Common myeloid progenitor, CD34-positive (primary cell): Measurements from ENCODE around the gene ZFP57.
"Not testable (repeated sequence)": the region's sequence is repeated elsewhere in the genome, so short reads cannot be mapped to it uniquely, and the experiment has no call there.

ENCODE experiments used
- CTCF ChIA-PET: fragments of 350-600 bp; sonication (Branson Sonifier 250); formaldehyde crosslinking; loops from one replicate; lab custom pipeline; 2021; ENCODE audit warnings: antibody characterized with exemption; lab: Charles Lee
- POLR2A ChIA-PET: fragments of 350-600 bp; sonication (Branson Sonifier 250); formaldehyde crosslinking; loops from one replicate; lab custom pipeline; 2021; ENCODE audit warnings: antibody characterized with exemption; lab: Charles Lee
- DNase-seq, 3 donors: peaks; one replicate each; pipeline versions ENCODE4 v3.0.0 to v3.0.0-alpha.2; 2013
- H3K27ac ChIP-seq, 2 experiments: 1 replicate in 1 of 2; 2 replicates in 1 of 2; pipeline ENCODE4 v1.7.0; 2013; ENCODE audit warnings: inconsistent platforms in 2 of 2, low read length in 2 of 2, mild to moderate bottlenecking in 2 of 2, low read depth in 1 of 2, moderate library complexity in 1 of 2; ENCODE audit not compliant: severe bottlenecking in 2 of 2, insufficient read depth in 1 of 2, poor library complexity in 1 of 2
- H3K27me3 ChIP-seq, 5 experiments: replicated peaks in 2 of 5; 1 replicate in 3 of 5; 2 replicates in 2 of 5; pipeline versions ENCODE4 v1.6.1 to v1.7.0; 2013; ENCODE audit warnings: low read length in 4 of 5, mild to moderate bottlenecking in 2 of 5, moderate library complexity in 2 of 5, inconsistent platforms in 1 of 5; ENCODE audit not compliant: insufficient read depth in 5 of 5, control insufficient read depth in 4 of 5
- H3K36me3 ChIP-seq, 4 experiments: 1 replicate in 2 of 4; 2 replicates in 2 of 4; pipeline versions ENCODE4 v1.6.1 to v1.7.0; 2013; ENCODE audit warnings: low read length in 3 of 4, control low read depth in 1 of 4, mild to moderate bottlenecking in 1 of 4; ENCODE audit not compliant: control insufficient read depth in 4 of 4, insufficient read depth in 4 of 4
- H3K4me1 ChIP-seq, 4 experiments: 1 replicate in 3 of 4; 2 replicates in 1 of 4; pipeline versions ENCODE4 v1.6.1 to v1.7.1; 2013; ENCODE audit warnings: low read length in 3 of 4, mild to moderate bottlenecking in 3 of 4, control low read depth in 1 of 4, inconsistent platforms in 1 of 4, moderate library complexity in 1 of 4; ENCODE audit not compliant: control insufficient read depth in 4 of 4, insufficient read depth in 4 of 4; ENCODE audit errors: control extremely low read depth in 1 of 4
- H3K4me3 ChIP-seq, 7 experiments: 1 replicate in 4 of 7; 2 replicates in 3 of 7; pipeline versions ENCODE4 v1.5.1 to v1.7.0; 2013; ENCODE audit warnings: mild to moderate bottlenecking in 7 of 7, low read length in 6 of 7, moderate library complexity in 6 of 7, inconsistent platforms in 2 of 7, low read depth in 2 of 7, control low read depth in 1 of 7; ENCODE audit not compliant: insufficient read depth in 4 of 7, control insufficient read depth in 1 of 7; ENCODE audit errors: extremely low read depth in 1 of 7
- H3K9me3 ChIP-seq, 5 experiments: 1 replicate in 4 of 5; 2 replicates in 1 of 5; pipeline versions ENCODE4 v1.6.1 to v1.7.1; 2013; ENCODE audit warnings: low read length in 4 of 5, mild to moderate bottlenecking in 2 of 5, inconsistent platforms in 1 of 5, low read depth in 1 of 5, moderate library complexity in 1 of 5; ENCODE audit not compliant: control insufficient read depth in 4 of 5, insufficient read depth in 2 of 5; ENCODE audit errors: control extremely low read depth in 1 of 5
- WGBS: methylation state at CpG from one replicate; pipeline ENCODE4 v1.1.5; 2013; ENCODE audit not compliant: insufficient coverage; 5-methylcytosine and 5-hydroxymethylcytosine counted together

The ZFP57 gene

DNA sequence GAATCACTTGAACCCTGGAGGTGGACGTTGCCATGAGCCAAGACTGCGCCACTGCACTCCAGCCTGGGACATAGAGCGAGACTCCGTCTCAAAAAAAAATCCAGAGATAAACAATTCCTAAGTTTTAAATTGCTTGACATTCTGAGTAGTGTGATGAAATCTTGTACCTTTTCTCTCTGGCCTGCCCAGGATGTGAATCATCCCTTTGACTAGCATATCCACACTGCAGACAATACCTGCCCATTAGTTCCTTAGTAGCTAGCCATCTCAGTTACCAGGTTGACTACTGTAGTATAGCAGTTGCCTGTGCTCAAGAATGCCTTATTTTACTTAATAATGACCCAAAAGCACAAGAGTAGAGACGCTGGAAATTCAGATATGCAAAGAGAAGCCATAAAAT is 2.8 kb downstream of the ZFP57 start:
- DNase-seq: peak in 1 of 3 donors; percentile 4
- CTCF ChIA-PET: interaction anchor here (1.3 to 2.0 kb wide), 4 partner anchors 24 to 28 kb away, joined by 3 to 7 read pairs (median 4); no protein-coding TSS in a partner anchor
- H3K4me3 ChIP-seq: no peak overlapping the region
- peaks cover 0 to 5% (median 0%) of the 10 kb centered on the region in 5 experiments for H3K27me3 ChIP-seq
- peaks cover 0 to 14% (median 7%) of the 10 kb centered on the region in 4 experiments for H3K4me1 ChIP-seq
- H3K27ac ChIP-seq: no peak overlapping the region
- WGBS: 80% methylated on average over 2 of the region's 5 CpGs
- peaks cover 0 to 1% (median 0%) of the 10 kb centered on the region in 5 experiments for H3K9me3 ChIP-seq
- POLR2A ChIA-PET: no interaction called here
- H3K36me3 ChIP-seq: peaks cover 0 to 3% (median 0%) of the 10 kb centered on the region in 4 experiments

DNA sequence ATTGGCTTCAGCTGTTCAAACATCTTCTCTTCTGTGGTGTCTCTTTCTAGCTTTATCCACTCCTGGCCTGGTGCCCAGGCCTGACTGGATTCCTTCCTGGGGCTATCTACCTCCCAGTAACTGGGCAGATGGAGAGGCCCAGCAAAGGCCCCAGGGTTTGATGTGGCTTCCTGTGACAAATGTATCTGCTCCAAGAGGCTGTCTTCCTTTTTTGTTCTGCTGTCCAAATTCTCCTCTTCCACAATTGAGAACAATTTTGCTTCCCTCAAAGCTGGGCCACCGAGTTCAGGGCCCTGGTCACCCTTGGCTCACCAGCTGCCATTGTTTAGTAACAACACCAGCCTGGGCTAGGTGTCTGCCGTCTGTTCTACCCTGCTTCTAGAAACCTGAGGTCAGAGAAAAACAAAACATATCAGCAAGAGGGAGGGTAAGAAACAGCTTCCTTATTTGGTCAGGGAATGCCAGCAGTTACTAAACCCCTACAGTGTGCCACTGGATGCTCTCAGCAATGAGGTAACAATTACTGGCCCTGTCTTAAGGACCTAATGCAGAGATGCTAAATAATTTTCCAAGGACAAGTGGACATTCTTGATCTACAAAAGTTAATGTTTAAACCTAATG is 3.9 kb downstream of the ZFP57 start:
- Histone ChIP-seq H3K4me1 (peaks cover 0 to 14% (median 7%) of the 10 kb centered on the region in 4 experiments), H3K27me3 (peaks cover 0 to 5% (median 0%) of the 10 kb centered on the region in 5 experiments), H3K9me3 (peaks cover 0 to 1% (median 0%) of the 10 kb centered on the region in 5 experiments), H3K4me3 (no peak overlapping the region), H3K27ac (no peak overlapping the region), H3K36me3 (peaks cover 0 to 9% (median 0%) of the 10 kb centered on the region in 4 experiments)
- no CpG with 5 or more reads among the region's 2 CpGs for WGBS
- ChIA-PET CTCF (interaction anchor here (1.0 to 1.6 kb wide), 5 partner anchors 11 to 28 kb away, joined by 3 to 5 read pairs (median 3); no protein-coding TSS in a partner anchor), POLR2A (interaction anchor here (1.0 kb wide), 1 partner anchor 22 kb away, joined by 6 read pairs; no protein-coding TSS in a partner anchor)
- DNase-seq: peak in 2 of 3 donors; percentile 43 to 55

DNA sequence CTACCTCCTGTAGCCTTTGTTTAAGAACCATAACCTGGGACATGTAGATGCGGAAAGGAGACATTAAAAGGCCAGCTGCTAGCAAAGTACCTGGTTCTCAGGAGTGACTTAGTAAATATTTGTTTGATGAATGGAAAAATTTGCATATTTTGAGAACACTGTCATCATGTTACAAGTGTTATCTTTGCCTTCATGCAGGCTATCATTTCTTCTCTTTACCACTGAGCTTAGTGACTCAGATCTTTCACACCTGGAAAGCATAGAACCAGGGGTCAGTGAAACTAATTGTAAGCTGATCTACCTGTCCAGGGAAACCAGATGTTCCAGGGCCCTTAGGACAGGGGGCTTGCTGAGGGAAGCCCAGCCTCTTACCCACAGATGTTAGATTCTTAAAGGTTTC is 5.4 kb downstream of the ZFP57 start:
- no peak overlapping the region for H3K27ac ChIP-seq
- peaks cover 2 to 7% (median 4%) of the 10 kb centered on the region in 5 experiments for H3K27me3 ChIP-seq
- ChIA-PET POLR2A (interaction anchor here (0.7 kb wide), 1 partner anchor 709 kb away, joined by 9 read pairs; no protein-coding TSS in a partner anchor), CTCF (interaction anchor here (0.7 to 2.2 kb wide), 6 partner anchors 12 to 84 kb away, joined by 3 to 7 read pairs (median 3); no protein-coding TSS in a partner anchor)
- H3K4me1 ChIP-seq: peaks cover 0 to 14% (median 7%) of the 10 kb centered on the region in 4 experiments
- WGBS: 100% methylated on average over 1 of the region's 1 CpG
- H3K4me3 ChIP-seq: no peak overlapping the region
- H3K36me3 ChIP-seq: peaks cover 0 to 10% (median 0%) of the 10 kb centered on the region in 4 experiments
- DNase-seq: no peak
- H3K9me3 ChIP-seq: peaks cover 0 to 1% (median 0%) of the 10 kb centered on the region in 5 experiments

DNA sequence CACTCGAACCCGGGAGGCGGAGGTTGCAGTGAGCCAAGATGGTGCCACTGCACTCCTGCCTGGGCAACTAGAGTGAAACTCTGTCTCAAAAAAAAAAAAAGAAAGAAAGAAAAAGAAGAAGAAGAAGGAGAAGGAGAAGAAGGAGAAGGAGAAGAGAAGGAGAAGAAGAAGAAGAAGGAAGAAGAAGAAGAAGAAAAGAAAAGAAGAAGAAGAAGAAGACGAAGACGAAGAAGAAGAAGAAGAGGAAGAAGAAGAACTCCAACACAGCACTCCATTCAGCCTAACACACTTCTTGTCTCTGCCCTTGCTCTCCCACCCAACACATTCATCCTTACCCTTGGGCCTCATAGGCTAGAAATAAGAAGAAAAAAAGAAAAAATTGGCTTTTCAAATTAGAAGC is 6.9 kb downstream of the ZFP57 start:
- Histone ChIP-seq H3K27ac (no peak overlapping the region), H3K27me3 (peaks cover 2 to 9% (median 3%) of the 10 kb centered on the region in 5 experiments), H3K4me3 (no peak overlapping the region), H3K9me3 (peaks cover 0 to 1% (median 0%) of the 10 kb centered on the region in 5 experiments), H3K4me1 (peaks cover 0 to 11% (median 7%) of the 10 kb centered on the region in 4 experiments), H3K36me3 (peaks cover 0 to 10% (median 0%) of the 10 kb centered on the region in 4 experiments)
- ChIA-PET POLR2A (no interaction called here), CTCF (interaction anchor here (2.3 to 2.6 kb wide), 2 partner anchors 20 to 24 kb away, joined by 8 to 15 read pairs; no protein-coding TSS in a partner anchor)
- 100% methylated on average over 1 of the region's 5 CpGs for WGBS
- no peak for DNase-seq

DNA sequence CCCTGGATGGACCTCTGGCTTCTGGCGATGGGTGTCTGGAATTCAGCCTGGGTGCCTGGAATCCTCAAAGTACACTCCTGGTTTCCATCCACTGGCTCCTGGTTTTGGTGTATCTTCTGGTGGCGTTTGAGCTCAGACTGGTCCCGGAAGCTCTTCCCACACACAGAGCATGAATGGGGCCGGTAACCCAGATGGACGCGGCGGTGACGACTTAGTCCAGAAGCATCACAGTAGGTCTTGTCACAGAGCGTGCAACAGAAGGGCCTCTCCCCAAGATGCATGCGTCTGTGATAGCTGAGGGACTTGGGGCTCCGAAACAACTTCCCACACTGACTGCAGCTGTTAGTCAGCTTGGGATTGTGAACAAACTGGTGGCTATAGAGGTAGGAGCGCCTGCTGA is 7.8 kb downstream of the ZFP57 start:
- H3K27ac ChIP-seq: no peak overlapping the region
- no peak for DNase-seq
- H3K9me3 ChIP-seq: peaks cover 0 to 1% (median 0%) of the 10 kb centered on the region in 5 experiments
- POLR2A ChIA-PET: no interaction called here
- peaks cover 2 to 9% (median 2%) of the 10 kb centered on the region in 5 experiments for H3K27me3 ChIP-seq
- CTCF ChIA-PET: interaction anchor here (1.4 to 2.6 kb wide), 3 partner anchors 12 to 23 kb away, joined by 3 to 15 read pairs (median 8); no protein-coding TSS in a partner anchor
- H3K4me1 ChIP-seq: peaks cover 0 to 10% (median 7%) of the 10 kb centered on the region in 4 experiments
- no peak overlapping the region for H3K4me3 ChIP-seq
- WGBS: 99% methylated on average over 12 of the region's 12 CpGs
- peaks cover 0 to 10% (median 0%) of the 10 kb centered on the region in 4 experiments for H3K36me3 ChIP-seq

DNA sequence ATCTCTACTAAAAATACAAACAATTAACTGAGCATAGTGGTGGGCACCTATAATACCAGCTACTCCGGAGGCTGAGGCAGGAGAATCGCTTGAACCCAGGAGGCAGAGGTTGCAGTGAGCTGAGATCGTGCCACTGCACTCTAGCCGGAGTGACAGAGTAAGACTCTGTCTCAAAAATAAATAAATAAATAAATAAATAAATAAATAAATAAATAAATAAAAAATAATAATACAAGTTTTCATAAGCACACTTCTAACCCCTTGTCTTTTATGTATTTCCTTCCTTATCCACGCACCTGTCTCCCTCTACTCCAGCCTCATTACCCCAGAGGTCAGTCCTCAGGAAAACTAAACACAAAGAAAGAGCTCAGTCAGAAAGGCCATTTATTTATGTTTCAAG is 8.8 kb downstream of the ZFP57 start:
- H3K9me3 ChIP-seq, DNase-seq, POLR2A ChIA-PET, H3K4me1 ChIP-seq, H3K27ac ChIP-seq, H3K27me3 ChIP-seq, H3K4me3 ChIP-seq: not testable (repeated sequence)
- 80% methylated on average over 1 of the region's 5 CpGs for WGBS
- H3K36me3 ChIP-seq: peaks cover 0 to 10% (median 0%) of the 10 kb centered on the region in 4 experiments
- CTCF ChIA-PET: interaction anchor here (1.4 to 2.6 kb wide), 3 partner anchors 11 to 22 kb away, joined by 3 to 15 read pairs (median 8); no protein-coding TSS in a partner anchor
